Osteoblast (primary cell): ENCODE measurements around the gene PRAC1. TPM values are rescaled to one million over a fixed set of nuclear protein-coding genes. Genes with fewer than 3 reads are reported as not detected.

ENCODE experiments used
- DNase-seq: peaks from one replicate; pipeline ENCODE4 v3.0.0; 2011; ENCODE audit warnings: low spot score, mixed read lengths; ENCODE audit not compliant: insufficient read length; ENCODE audit errors: missing footprints
- H2AFZ ChIP-seq: 2 replicates; pipeline ENCODE4 v1.6.0; 2011; ENCODE audit warnings: mild to moderate bottlenecking, low read length
- H3K27ac ChIP-seq: 2 replicates; pipeline ENCODE4 v1.5.1; 2011; ENCODE audit warnings: mild to moderate bottlenecking, low read depth, low read length, moderate library complexity
- H3K27me3 ChIP-seq: 2 replicates; pipeline ENCODE4 v1.6.0; 2012; ENCODE audit warnings: mild to moderate bottlenecking, control low read depth, inconsistent platforms, low read length, moderate library complexity; ENCODE audit not compliant: insufficient read depth
- H3K36me3 ChIP-seq: 2 replicates; pipeline ENCODE4 v1.5.1; 2011; ENCODE audit warnings: mild to moderate bottlenecking, low read length, control low read depth, moderate library complexity; ENCODE audit not compliant: insufficient read depth
- H3K4me1 ChIP-seq: 2 replicates; pipeline ENCODE4 v1.5.1; 2011; ENCODE audit warnings: mild to moderate bottlenecking, low read length, control low read depth, moderate library complexity; ENCODE audit not compliant: insufficient read depth
- H3K4me2 ChIP-seq: 2 replicates; pipeline ENCODE4 v1.6.0; 2011; ENCODE audit warnings: mild to moderate bottlenecking, low read length; ENCODE audit not compliant: insufficient read depth
- H3K4me3 ChIP-seq: fragments of 200-600 bp; sonication (generic); 3 replicates; pipeline ENCODE4 v1.5.1; 2012; ENCODE audit warnings: mild to moderate bottlenecking, low read length, inconsistent platforms; ENCODE audit not compliant: insufficient read depth
- H3K79me2 ChIP-seq: 2 replicates; pipeline ENCODE4 v1.6.0; 2012; ENCODE audit warnings: mild to moderate bottlenecking, low read length, control low read depth, inconsistent platforms; ENCODE audit not compliant: insufficient read depth
- H3K9me3 ChIP-seq: 2 replicates; pipeline ENCODE4 v1.5.1; 2011; ENCODE audit warnings: low read depth, low read length, control low read depth
- H4K20me1 ChIP-seq: 2 replicates; pipeline ENCODE4 v1.6.0; 2012; ENCODE audit warnings: mild to moderate bottlenecking, low read length, control low read depth; ENCODE audit not compliant: insufficient read depth
- CTCF ChIP-seq: IDR thresholded peaks from 2 replicates; pipeline ENCODE4 v1.5.1; 2011; ENCODE audit warnings: mild to moderate bottlenecking, low read depth, low read length, moderate library complexity; ENCODE audit errors: extremely low read depth
- total RNA-seq: library from RNA; depleted of rRNA; stranded (reverse); fragments of >200 nt; gene quantifications from 2 replicates; pipeline ENCODE4 v1.2.3, GENCODE V29; 2012

Gene PRAC1
- total RNA-seq, 1 donor = not detected

GRCh38 chr17:48724251-48725003, 2.1 kb upstream of the PRAC1 start:
- H3K79me2 ChIP-seq = no peaks in the 10 kb centered on the region
- H3K27me3 ChIP-seq = peaks cover 100% of the 10 kb centered on the region

GRCh38 chr17:48723423-48724250, 1.3 kb upstream of the PRAC1 start:
- Histone ChIP-seq H3K27ac (no peak overlapping the region), H3K79me2 (no peaks in the 10 kb centered on the region), H3K4me3 (no peak overlapping the region), H3K4me1 (peaks cover 5% of the 10 kb centered on the region), H3K9me3 (no peaks in the 10 kb centered on the region), H3K27me3 (peaks cover 100% of the 10 kb centered on the region), H3K36me3 (no peaks in the 10 kb centered on the region), H3K4me2 (no peak overlapping the region), H4K20me1 (peaks cover 3% of the 10 kb centered on the region), H2AFZ (no peak overlapping the region)
- no peak for DNase-seq
- TF ChIP-seq CTCF = no peak

More at GRCh38 chr17:48724251-48725003, 2.1 kb upstream of the PRAC1 start:
- peak; percentile 93 for DNase-seq
- Histone ChIP-seq H3K4me2 (peak overlapping the region; percentile 48), H3K9me3 (no peaks in the 10 kb centered on the region), H3K4me3 (no peak overlapping the region), H3K27ac (no peak overlapping the region), H3K4me1 (peaks cover 5% of the 10 kb centered on the region), H3K36me3 (no peaks in the 10 kb centered on the region), H2AFZ (peak overlapping the region; percentile 51), H4K20me1 (peaks cover 3% of the 10 kb centered on the region)
- TF ChIP-seq CTCF = peak; percentile 75

- TF ChIP-seq CTCF = no peak
- no peak within 1 kb of the TSS for H3K4me2 ChIP-seq
Observed at GRCh38 chr17:48722915-48723422, 651 bp upstream of the PRAC1 start, which contains the start of gene PRAC2. PRAC2 (plus strand) TSS chr17:48723185; CDS start chr17:48724411, 1,226 bp downstream.

GRCh38 chr17:48721009-48721402, 1.3 kb downstream of the PRAC1 start:
- H3K27ac ChIP-seq = no peak overlapping the region
- H3K4me3 ChIP-seq = no peak overlapping the region
- peaks cover 99% of the 10 kb centered on the region for H3K27me3 ChIP-seq
- no peak for TF ChIP-seq CTCF
- H3K4me2 ChIP-seq = no peak overlapping the region
- no peak for DNase-seq
- H3K9me3 ChIP-seq = no peaks in the 10 kb centered on the region
- no peak overlapping the region for H2AFZ ChIP-seq
- H3K79me2 ChIP-seq = no peaks in the 10 kb centered on the region
- H3K4me1 ChIP-seq = peaks cover 5% of the 10 kb centered on the region
- no peaks in the 10 kb centered on the region for H4K20me1 ChIP-seq
- no peaks in the 10 kb centered on the region for H3K36me3 ChIP-seq

More at GRCh38 chr17:48722915-48723422, 651 bp upstream of the PRAC1 start, which contains the start of gene PRAC2:
- Histone ChIP-seq H3K27ac (no peak within 1 kb of the TSS), H2AFZ (no peak within 1 kb of the TSS), H3K27me3 (peaks cover 99% of the 10 kb centered on the region), H4K20me1 (peaks cover 3% of the 10 kb centered on the region), H3K9me3 (no peaks in the 10 kb centered on the region), H3K79me2 (no peaks in the 10 kb centered on the region), H3K4me1 (peaks cover 5% of the 10 kb centered on the region), H3K4me3 (no peak within 1 kb of the TSS), H3K36me3 (no peaks in the 10 kb centered on the region)
- no peak for DNase-seq
